K562 (cell line): ENCODE results near the gene FAM180B. TPM values are rescaled to one million over a fixed set of nuclear protein-coding genes. Genes with fewer than 3 reads are reported as not detected.

ENCODE experiments used
- ATAC-seq: fragments of 200-7000 bp; cut with Tn5 transposase; 3 replicates; pipeline ENCODE4 v1.9.1; 2020; ENCODE audit warnings: moderate library complexity
- BruUV-seq: library from RNA; stranded (reverse); fragments of 400-500 nt; replicated peaks from 2 replicates; lab custom pipeline; 2021; lab: Mats Ljungman, UMichigan
- CTCF ChIA-PET: fragments of 300-600 bp; formaldehyde crosslinking; extraction: SDS; loops from one replicate; lab custom pipeline; 2021; ENCODE audit warnings: low intra/inter-chr PET ratio; lab: Yijun Ruan, JAX
- POLR2A ChIA-PET: fragments of 300-600, 350-650 bp; sonication (Branson Sonifier 250); formaldehyde crosslinking; extraction: SDS; loops from one replicate; lab custom pipeline; 2021; ENCODE audit warnings: antibody characterized with exemption, inconsistent platforms; lab: Yijun Ruan, JAX
- DNase-seq, 4 experiments: peaks; one replicate each; pipeline versions ENCODE4 v3.0.0 to v3.0.0-alpha.2; 2011 to 2018; ENCODE audit warnings: low spot score in 3 of 4, mixed read lengths in 3 of 4; ENCODE audit errors: extremely low read depth in 1 of 4
- FAIRE-seq: peaks from 2 replicates; lab custom pipeline; 2011; peaks lifted over from hg19 to GRCh38; lab: Jason Lieb, UNC
- H2AFZ ChIP-seq: 2 replicates; pipeline ENCODE4 v1.6.0; 2011; ENCODE audit warnings: low read depth, low read length, control low read depth, inconsistent platforms
- H3K27ac ChIP-seq: fragments of 200-600 bp; 3 replicates; pipeline ENCODE4 v1.8.0; 2011; ENCODE audit warnings: low read depth, mild to moderate bottlenecking, control low read depth, inconsistent platforms, low read length, moderate library complexity, mixed read lengths; ENCODE audit errors: extremely low read depth
- H3K27me3 ChIP-seq, 2 experiments: fragments of 300-600 bp in 1 of 2; 2 replicates in 1 of 2; 3 replicates in 1 of 2; pipeline versions ENCODE4 v1.6.0 to v1.8.0; 2011; ENCODE audit warnings: inconsistent platforms in 2 of 2, low read length in 2 of 2, mild to moderate bottlenecking in 1 of 2, mixed read lengths in 1 of 2, moderate library complexity in 1 of 2; ENCODE audit not compliant: control insufficient read depth in 2 of 2, insufficient read depth in 2 of 2
- H3K36me3 ChIP-seq: fragments of 300-600 bp; 3 replicates; pipeline ENCODE4 v1.8.0; 2011; ENCODE audit warnings: mild to moderate bottlenecking, low read length, inconsistent platforms; ENCODE audit not compliant: control insufficient read depth, insufficient read depth
- H3K4me1 ChIP-seq, 2 experiments: fragments of 200-600 bp in 1 of 2; replicated peaks in 1 of 2; 2 replicates in 1 of 2; 3 replicates in 1 of 2; pipeline versions ENCODE4 v1.5.1 to v1.8.0; 2011; ENCODE audit warnings: inconsistent platforms in 2 of 2, low read length in 2 of 2, mild to moderate bottlenecking in 1 of 2, mixed read lengths in 1 of 2, moderate library complexity in 1 of 2; ENCODE audit not compliant: control insufficient read depth in 2 of 2, insufficient read depth in 2 of 2
- H3K4me2 ChIP-seq: 2 replicates; pipeline ENCODE4 v1.6.1; 2011; ENCODE audit warnings: low read length, control low read depth, inconsistent platforms, mixed read lengths; ENCODE audit not compliant: insufficient read depth
- H3K4me3 ChIP-seq: fragments of 200-600 bp; sonication (generic), shearing (Covaris generic); 2 replicates; pipeline ENCODE4 v1.5.1; 2016; ENCODE audit warnings: control low read depth, inconsistent platforms
- H3K79me2 ChIP-seq: fragments of 200-600 bp; 3 replicates; pipeline ENCODE4 v1.8.0; 2011; ENCODE audit warnings: low read length, inconsistent platforms; ENCODE audit not compliant: control insufficient read depth, insufficient read depth
- H3K9ac ChIP-seq, 2 experiments: 2 replicates each; pipeline versions ENCODE4 v1.6.0 to v1.6.1; 2011; ENCODE audit warnings: low read depth in 2 of 2, low read length in 2 of 2, control low read depth in 1 of 2, inconsistent platforms in 1 of 2, mild to moderate bottlenecking in 1 of 2, mixed read lengths in 1 of 2; ENCODE audit not compliant: insufficient read depth in 1 of 2
- H3K9me1 ChIP-seq: one replicate; pipeline ENCODE4 v1.6.0; 2011; ENCODE audit warnings: inconsistent platforms, mild to moderate bottlenecking, low read length, moderate library complexity; ENCODE audit not compliant: control insufficient read depth, insufficient read depth
- H3K9me3 ChIP-seq: replicated peaks from 2 replicates; pipeline ENCODE4 v1.5.1; 2011; ENCODE audit warnings: low read depth, low read length, inconsistent platforms; ENCODE audit not compliant: control insufficient read depth, insufficient read depth
- H4K20me1 ChIP-seq: replicated peaks from 2 replicates; pipeline ENCODE4 v1.6.1; 2011; ENCODE audit warnings: low read length, inconsistent platforms, mixed read lengths; ENCODE audit not compliant: control insufficient read depth, insufficient read depth
- ARHGAP35 ChIP-seq: fragments of 450-650 bp; IDR thresholded peaks from 2 replicates; pipeline ENCODE4 v1.6.1; 2018; ENCODE audit not compliant: partially characterized antibody
- CHD2 ChIP-seq: IDR thresholded peaks from 2 replicates; pipeline ENCODE4 v1.6.1; 2011; ENCODE audit warnings: low read depth, low read length
- EP400 ChIP-seq: fragments of 450-650 bp; IDR thresholded peaks from 2 replicates; pipeline ENCODE4 v1.6.1; 2017; ENCODE audit warnings: antibody characterized with exemption, mild to moderate bottlenecking, moderate library complexity
- ESRRA ChIP-seq: fragments of 450-650 bp; IDR thresholded peaks from 2 replicates; pipeline ENCODE4 v1.6.1; 2014; ENCODE audit warnings: low read depth, mild to moderate bottlenecking, moderate library complexity, borderline replicate concordance
- FOXM1 ChIP-seq, 2 experiments: fragments of 450-650 bp in 1 of 2; sonication (generic) in 1 of 2; formaldehyde crosslinking in 1 of 2; IDR thresholded peaks; 2 replicates each; pipeline versions ENCODE4 v1.6.1 to v1.9.0; 2017 to 2022; ENCODE audit warnings: low read depth in 2 of 2, mild to moderate bottlenecking in 2 of 2, missing genetic modification reagents in 1 of 2, moderate library complexity in 1 of 2
- JUN ChIP-seq, 2 experiments: sonication (generic) in 1 of 2; formaldehyde crosslinking in 1 of 2; IDR thresholded peaks; 2 replicates each; pipeline versions ENCODE4 v1.6.1 to v1.8.0; 2012 to 2022; ENCODE audit warnings: borderline replicate concordance in 2 of 2, mild to moderate bottlenecking in 2 of 2, improper control_type of control experiment in 1 of 2, low read depth in 1 of 2, low read length in 1 of 2, missing genetic modification reagents in 1 of 2
- MBD2 ChIP-seq: sonication (generic); IDR thresholded peaks from 2 replicates; pipeline ENCODE4 v1.6.1; 2016; ENCODE audit warnings: low read depth, borderline replicate concordance
- NKRF ChIP-seq: fragments of 450-650 bp; IDR thresholded peaks from 2 replicates; pipeline ENCODE4 v1.6.1; 2016; ENCODE audit warnings: borderline replicate concordance
- RBM22 ChIP-seq: fragments of 200-400 bp; formaldehyde crosslinking; IDR thresholded peaks from 2 replicates; pipeline ENCODE4 v1.6.1; 2018; ENCODE audit warnings: low read length, low read depth; ENCODE audit not compliant: poor library complexity, severe bottlenecking
- RBM25 ChIP-seq: fragments of 200-400 bp; formaldehyde crosslinking; IDR thresholded peaks from 2 replicates; pipeline ENCODE4 v1.6.1; 2018; ENCODE audit warnings: low read length, low read depth, moderate library complexity; ENCODE audit not compliant: severe bottlenecking
- RFX7 ChIP-seq: fragments of 250-450 bp; sonication (Bioruptor Pico); IDR thresholded peaks from 2 replicates; pipeline ENCODE4 v1.5.1; 2021; ENCODE audit warnings: mild to moderate bottlenecking
- SLC30A9 ChIP-seq: fragments of 250-450 bp; sonication (Bioruptor Pico); IDR thresholded peaks from 2 replicates; pipeline ENCODE4 v1.8.0; 2022; ENCODE audit warnings: mild to moderate bottlenecking, moderate library complexity
- THAP7 ChIP-seq: fragments of 250-450 bp; sonication (Bioruptor Pico); IDR thresholded peaks from 2 replicates; pipeline ENCODE4 v1.5.0; 2021
- ZBTB8A ChIP-seq: fragments of 450-650 bp; IDR thresholded peaks from 2 replicates; pipeline ENCODE4 v1.6.1; 2018; ENCODE audit warnings: mild to moderate bottlenecking, moderate library complexity; ENCODE audit not compliant: partially characterized antibody
- ZKSCAN1 ChIP-seq: fragments of 150-350 bp; IDR thresholded peaks from 2 replicates; pipeline ENCODE4 v1.6.1; 2016; ENCODE audit warnings: low read depth, low read length
- ZNF431 ChIP-seq: sonication (generic); formaldehyde crosslinking; IDR thresholded peaks from 2 replicates; pipeline ENCODE4 v1.8.0; 2022; ENCODE audit warnings: mild to moderate bottlenecking, missing genetic modification reagents
- ZNF584 ChIP-seq: fragments of 200-800 bp; sonication (Bioruptor generic); IDR thresholded peaks from 2 replicates; pipeline ENCODE4 v1.6.1; 2016; ENCODE audit warnings: low read depth, mild to moderate bottlenecking, missing genetic modification characterization, missing compliant biosample characterization
- WGBS: fragments of 100-300 bp; shearing (Covaris generic); methylation state at CpG from one replicate; pipeline ENCODE4 v1.1.6; 2016; ENCODE audit warnings: low coverage, mixed read lengths; ENCODE audit not compliant: insufficient coverage; ENCODE audit errors: missing lambda C conversion rate; 5-methylcytosine and 5-hydroxymethylcytosine counted together
- in situ Hi-C: fragments of 300-500 bp; cut with MboI; formaldehyde crosslinking; loops from 4 replicates; pipeline ENCODE4 v1.15.0; 2018; ENCODE audit warnings: inconsistent platforms, mixed read lengths
- intact Hi-C: fragments of 100-400 bp; cut with micrococcal nuclease; formaldehyde crosslinking; loops from 2 replicates; pipeline ENCODE4 v1.14.2; 2022
- polyA plus RNA-seq, 8 experiments: library from polyadenylated mRNA; depleted of rRNA in 4 of 8; stranded (reverse) in 5 of 8; unstranded in 3 of 8; fragments of >200 nt; fragmentation: Nextera tagmentation in 2 of 8; fragmentation: Illumina TruSeq in 1 of 8; extraction: Ambion mirVana in 2 of 8; extraction: Trizol in 1 of 8; gene quantifications; 2 replicates each; pipeline versions ENCODE4 v1.2.1 to v1.2.3, GENCODE V29; 2011 to 2014; ENCODE audit warnings: inconsistent platforms in 1 of 8, missing spikeins in 1 of 8
- total RNA-seq, 7 experiments: library from RNA; depleted of rRNA in 6 of 7; stranded (reverse); fragments of >200 nt in 6 of 7; fragmentation: Illumina TruSeq in 2 of 7; extraction: Trizol in 2 of 7; gene quantifications; 2 replicates each; pipeline versions ENCODE4 v1.2.1 to v1.2.3, GENCODE V29; 2011 to 2021; ENCODE audit warnings: low replicate concordance in 1 of 7

FAM180B gene
- total and polyA plus RNA-seq, 9 of the 15 experiments (the other 6 are each of a cell fraction or from before 2014, with no cell fraction given) = 0.05 to 0.14 TPM; not detected in 7

DNA sequence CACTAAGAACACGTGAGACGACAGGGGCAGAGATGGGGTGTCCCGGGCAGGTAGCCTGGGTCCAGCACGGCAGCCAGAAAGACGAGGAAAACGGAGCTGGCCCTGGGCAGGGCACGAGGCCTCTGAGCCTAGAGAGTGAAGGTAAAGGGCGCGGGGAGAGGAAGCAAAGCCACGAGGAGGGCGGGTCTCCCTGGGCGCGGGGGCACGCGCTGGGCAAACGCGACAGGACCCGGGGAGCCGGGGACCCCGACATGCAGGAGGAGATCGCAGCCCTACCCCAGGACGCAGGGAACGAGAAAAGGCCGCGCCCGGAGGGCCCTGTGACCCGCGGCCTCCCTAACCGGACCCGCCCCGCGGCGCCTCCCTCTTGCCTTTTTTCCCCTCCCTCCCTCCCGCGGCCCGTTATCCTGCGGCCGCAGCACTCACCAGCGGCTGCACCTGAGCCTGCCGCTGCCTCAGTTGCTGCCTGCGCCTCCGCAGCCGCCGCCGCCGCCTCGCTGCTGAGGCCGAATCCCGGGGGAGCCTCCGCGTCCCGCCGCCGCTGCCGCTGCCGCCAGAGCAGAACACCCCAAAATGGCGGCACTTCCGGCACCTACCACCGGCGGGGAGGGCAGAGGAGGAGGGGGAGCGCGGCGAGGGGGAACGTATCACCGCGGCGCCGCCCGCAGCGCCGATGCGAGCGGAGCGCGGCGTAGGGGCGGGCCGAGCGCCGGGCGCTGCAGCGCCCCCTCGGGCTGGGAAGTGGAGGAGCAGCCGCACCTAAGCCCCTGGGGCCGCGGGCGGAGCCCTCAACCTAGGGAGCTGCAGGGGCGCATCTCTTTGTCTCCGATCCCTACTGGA lies 33.7 kb upstream of the FAM180B start, which contains the start of gene CELF1:
CELF1 (minus strand) TSS at position 567 of the 840 bp plus-strand sequence. CDS start 53,609 bp downstream, outside the sequence.
- peak; percentile 56 for FAIRE-seq
- TF ChIP-seq ZBTB8A = no peak
- no peak for TF ChIP-seq SLC30A9 (CRISPR knock-in tag)
- TF ChIP-seq CHD2 = no peak
- TF ChIP-seq RBM22 = no peak
- TF ChIP-seq RBM25 = peak; percentile 27
- peak; percentile 83 for TF ChIP-seq EP400
- peak; percentile 71; the same call in 1 of the 2 replicates for TF ChIP-seq ESRRA
- no peak for TF ChIP-seq RFX7
- TF ChIP-seq ARHGAP35 = no peak
- no peak for TF ChIP-seq THAP7 (CRISPR knock-in tag)
- peak; percentile 54; the same call in 1 of the 2 replicates for TF ChIP-seq JUN (IDR thresholded peaks at IDR 0.05; ENCODE audit: borderline replicate concordance, low read depth, low read length)
- TF ChIP-seq JUN (CRISPR knock-in tag; IDR thresholded peaks at IDR 0.05; ENCODE audit: borderline replicate concordance) = no peak
- TF ChIP-seq MBD2 = peak; percentile 46; the same call in 1 of the 2 replicates
- TF ChIP-seq ZKSCAN1 = no peak
- no peak for TF ChIP-seq ZNF431 (CRISPR knock-in tag)
- TF ChIP-seq NKRF = peak; percentile 88
- TF ChIP-seq FOXM1 (IDR thresholded peaks at IDR 0.05; ENCODE audit: low read depth) = no peak
- TF ChIP-seq FOXM1 (CRISPR knock-in tag; IDR thresholded peaks at IDR 0.05; ENCODE audit: low read depth) = no peak
- no peak for TF ChIP-seq ZNF584 (CRISPR knock-in tag)

More for the DNA sequence above, 33.7 kb upstream of the FAM180B start, which contains the start of gene CELF1:
- in situ Hi-C loops (no loop called here), intact Hi-C loops (loop anchor here (5.0 kb wide), 1 partner anchor 40 kb away; no protein-coding TSS in a partner anchor)
- WGBS = 0% methylated on average over 59 of the region's 89 CpGs
- ChIA-PET POLR2A (interaction anchor here (0.5 to 3.8 kb wide), 11 partner anchors 11 to 82 kb away, joined by 3 to 28 read pairs (median 4); partner anchors contain the start of gene PTPMT1), CTCF (interaction anchor here (0.6 kb wide), 2 partner anchors 97 to 145 kb away, joined by 4 to 6 read pairs; no protein-coding TSS in a partner anchor)
- Histone ChIP-seq H3K9me3 (no peaks in the 10 kb centered on the region), H3K4me3 (peak within 1 kb of the TSS; percentile 100), H3K9ac (peak within 1 kb of the TSS; percentile 92 to 100), H3K9me1 (peaks cover 6% of the 10 kb centered on the region), H3K27ac (peak within 1 kb of the TSS; percentile 92), H3K4me2 (peak within 1 kb of the TSS; percentile 96), H3K79me2 (peaks cover 52% of the 10 kb centered on the region), H2AFZ (peak within 1 kb of the TSS; percentile 95), H3K36me3 (peaks cover 24% of the 10 kb centered on the region), H3K27me3 (no peaks in the 10 kb centered on the region), H4K20me1 (peaks cover 12% of the 10 kb centered on the region), H3K4me1 (peaks cover 11 to 18% of the 10 kb centered on the region in 2 experiments; a peak in 4 of 5 replicates)
- DNase-seq (peak; percentile 87 to 94 (median 90)), ATAC-seq (peak; percentile 96)
- BruUV-seq = no TSS peak
